MM.1S (cell line): ENCODE results near the gene PDE6B.

Experiments used
- EZH2 ChIP-seq: fragments of 300-600 bp; sonication (generic); optimal IDR thresholded peaks from 2 replicates; pipeline ENCODE3; 2017; ENCODE audit warnings: low read depth, mild to moderate bottlenecking, antibody characterized with exemption, low read length, mixed read lengths
- TF ChIP-seq, protein P1 (sequence below): fragments of 300-600 bp; sonication (generic); IDR thresholded peaks from 2 replicates; pipeline ENCODE4 v1.5.1; 2016; ENCODE audit warnings: antibody characterized with exemption, low read length, mixed read lengths

DNA sequence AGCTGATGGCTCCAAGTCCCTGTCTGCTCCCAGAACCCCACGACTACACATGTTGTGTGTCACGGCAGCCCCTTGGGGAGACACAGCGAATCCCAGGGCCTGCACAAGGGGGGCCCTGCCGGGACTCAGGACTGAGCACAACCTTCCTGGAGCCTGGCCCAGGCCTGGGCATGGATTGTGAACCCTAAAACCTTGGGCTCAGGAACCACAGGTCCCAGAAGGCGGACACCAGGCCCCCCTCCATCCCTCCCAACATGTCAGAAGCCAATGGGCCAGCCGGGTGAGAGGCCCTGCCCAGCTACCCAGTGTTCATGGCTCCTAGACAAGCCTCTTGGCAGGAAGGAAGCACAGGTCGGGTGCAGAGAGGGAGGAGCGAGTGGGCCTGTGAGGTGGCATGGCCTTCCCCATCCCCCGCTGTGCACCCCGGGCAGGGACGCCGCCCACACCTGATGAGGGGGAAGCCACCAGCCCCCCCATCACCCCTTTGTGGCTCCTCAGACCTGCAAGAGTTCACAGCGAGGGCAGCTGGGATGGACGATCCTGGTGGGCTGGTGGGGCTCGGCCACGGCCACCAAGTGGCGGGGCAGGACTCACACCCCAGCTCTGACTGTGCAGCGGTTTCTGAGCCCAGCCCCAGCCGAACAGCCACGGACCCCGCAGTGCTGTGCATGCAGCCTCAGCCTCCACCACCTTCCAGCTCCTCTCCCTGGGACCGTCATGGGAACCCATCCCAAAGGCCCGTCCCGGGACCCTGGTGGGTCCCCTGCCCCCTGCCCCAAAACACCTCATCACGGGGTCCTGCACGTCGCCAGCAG is 3.7 kb downstream of the PDE6B start:
- TF ChIP-seq, protein P1, sequence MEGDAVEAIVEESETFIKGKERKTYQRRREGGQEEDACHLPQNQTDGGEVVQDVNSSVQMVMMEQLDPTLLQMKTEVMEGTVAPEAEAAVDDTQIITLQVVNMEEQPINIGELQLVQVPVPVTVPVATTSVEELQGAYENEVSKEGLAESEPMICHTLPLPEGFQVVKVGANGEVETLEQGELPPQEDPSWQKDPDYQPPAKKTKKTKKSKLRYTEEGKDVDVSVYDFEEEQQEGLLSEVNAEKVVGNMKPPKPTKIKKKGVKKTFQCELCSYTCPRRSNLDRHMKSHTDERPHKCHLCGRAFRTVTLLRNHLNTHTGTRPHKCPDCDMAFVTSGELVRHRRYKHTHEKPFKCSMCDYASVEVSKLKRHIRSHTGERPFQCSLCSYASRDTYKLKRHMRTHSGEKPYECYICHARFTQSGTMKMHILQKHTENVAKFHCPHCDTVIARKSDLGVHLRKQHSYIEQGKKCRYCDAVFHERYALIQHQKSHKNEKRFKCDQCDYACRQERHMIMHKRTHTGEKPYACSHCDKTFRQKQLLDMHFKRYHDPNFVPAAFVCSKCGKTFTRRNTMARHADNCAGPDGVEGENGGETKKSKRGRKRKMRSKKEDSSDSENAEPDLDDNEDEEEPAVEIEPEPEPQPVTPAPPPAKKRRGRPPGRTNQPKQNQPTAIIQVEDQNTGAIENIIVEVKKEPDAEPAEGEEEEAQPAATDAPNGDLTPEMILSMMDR: no peak
- no peak for TF ChIP-seq EZH2
